GM12801 (cell line): ENCODE results near the gene COL13A1.

Source experiments
- TF ChIP-seq, protein P1 (sequence below): IDR thresholded peaks from one replicate; pipeline ENCODE4 v1.5.1; 2011; ENCODE audit warnings: control low read depth; ENCODE audit not compliant: insufficient read length; ENCODE audit errors: extremely low read depth

COL13A1 gene

DNA sequence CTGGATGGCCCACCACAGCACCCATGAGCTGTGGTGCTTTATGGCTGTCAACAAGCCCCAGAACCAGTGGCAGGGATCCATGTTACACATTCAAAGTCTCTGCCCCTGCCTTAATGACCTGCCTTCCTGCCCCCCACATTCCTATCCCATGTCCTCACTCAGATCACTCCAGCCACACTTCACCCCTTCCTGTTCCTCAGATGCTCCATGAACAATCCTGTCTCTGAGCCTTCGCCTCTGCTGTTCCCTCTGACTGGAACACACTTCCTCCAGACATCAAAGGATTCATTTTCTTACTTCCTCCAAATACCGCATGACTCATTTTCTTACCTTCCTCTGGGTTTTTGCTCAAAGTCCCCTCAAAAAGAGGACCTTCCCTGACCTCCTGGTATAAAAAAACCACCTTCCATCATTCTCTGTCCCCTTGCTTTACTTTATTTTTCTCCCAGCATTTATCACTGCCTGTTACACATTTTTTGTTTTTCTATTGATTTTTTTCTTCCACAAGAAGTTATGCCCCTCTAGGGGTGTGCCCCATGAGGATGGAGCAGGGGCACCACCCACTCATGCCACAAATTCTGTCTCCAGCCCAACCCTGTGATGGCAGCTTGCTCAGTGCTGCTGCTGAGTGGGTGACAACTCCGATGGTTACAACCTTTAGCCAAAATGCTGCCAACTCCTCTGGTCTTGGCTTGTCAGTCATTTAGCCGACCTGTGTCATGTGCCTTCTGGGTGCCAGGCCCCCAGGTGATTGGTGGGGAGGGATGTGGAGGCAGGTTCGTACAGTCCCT, 18.2 kb downstream of the COL13A1 start:
- TF ChIP-seq, protein P1, sequence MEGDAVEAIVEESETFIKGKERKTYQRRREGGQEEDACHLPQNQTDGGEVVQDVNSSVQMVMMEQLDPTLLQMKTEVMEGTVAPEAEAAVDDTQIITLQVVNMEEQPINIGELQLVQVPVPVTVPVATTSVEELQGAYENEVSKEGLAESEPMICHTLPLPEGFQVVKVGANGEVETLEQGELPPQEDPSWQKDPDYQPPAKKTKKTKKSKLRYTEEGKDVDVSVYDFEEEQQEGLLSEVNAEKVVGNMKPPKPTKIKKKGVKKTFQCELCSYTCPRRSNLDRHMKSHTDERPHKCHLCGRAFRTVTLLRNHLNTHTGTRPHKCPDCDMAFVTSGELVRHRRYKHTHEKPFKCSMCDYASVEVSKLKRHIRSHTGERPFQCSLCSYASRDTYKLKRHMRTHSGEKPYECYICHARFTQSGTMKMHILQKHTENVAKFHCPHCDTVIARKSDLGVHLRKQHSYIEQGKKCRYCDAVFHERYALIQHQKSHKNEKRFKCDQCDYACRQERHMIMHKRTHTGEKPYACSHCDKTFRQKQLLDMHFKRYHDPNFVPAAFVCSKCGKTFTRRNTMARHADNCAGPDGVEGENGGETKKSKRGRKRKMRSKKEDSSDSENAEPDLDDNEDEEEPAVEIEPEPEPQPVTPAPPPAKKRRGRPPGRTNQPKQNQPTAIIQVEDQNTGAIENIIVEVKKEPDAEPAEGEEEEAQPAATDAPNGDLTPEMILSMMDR = no peak

GRCh38 chr10:69820817-69821216, 19.1 kb downstream of the COL13A1 start:
- TF ChIP-seq, protein P1 = no peak

DNA sequence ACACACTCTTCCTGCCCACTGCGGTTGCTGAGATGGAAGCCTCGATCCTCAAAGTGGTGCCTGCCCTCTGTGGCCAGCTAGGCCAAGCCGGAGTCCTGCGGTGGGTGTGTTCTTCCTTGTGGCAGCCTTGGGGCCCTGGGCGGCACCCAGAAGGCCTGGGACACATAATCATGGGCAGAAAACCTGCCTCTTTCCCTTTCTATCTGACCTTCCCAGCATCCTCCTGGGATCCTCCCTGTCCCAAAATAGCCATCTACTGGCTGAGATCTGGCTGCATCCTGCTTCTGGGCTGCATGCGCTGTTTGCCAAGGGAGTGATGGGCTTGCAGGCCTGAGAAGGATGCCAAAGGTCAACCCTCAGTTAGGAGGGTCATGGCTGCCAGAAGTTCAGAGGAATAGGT, 23.9 kb downstream of the COL13A1 start:
- TF ChIP-seq, protein P1 = no peak

- TF ChIP-seq, protein P1 = no peak
Measured at GRCh38 chr10:69826094-69826493, 24.4 kb downstream of the COL13A1 start.

- TF ChIP-seq, protein P1 = no peak
Measured at GRCh38 chr10:69826789-69827554, 25.3 kb downstream of the COL13A1 start.

GRCh38 chr10:69828144-69828870, 26.6 kb downstream of the COL13A1 start:
- TF ChIP-seq, protein P1 = no peak

DNA sequence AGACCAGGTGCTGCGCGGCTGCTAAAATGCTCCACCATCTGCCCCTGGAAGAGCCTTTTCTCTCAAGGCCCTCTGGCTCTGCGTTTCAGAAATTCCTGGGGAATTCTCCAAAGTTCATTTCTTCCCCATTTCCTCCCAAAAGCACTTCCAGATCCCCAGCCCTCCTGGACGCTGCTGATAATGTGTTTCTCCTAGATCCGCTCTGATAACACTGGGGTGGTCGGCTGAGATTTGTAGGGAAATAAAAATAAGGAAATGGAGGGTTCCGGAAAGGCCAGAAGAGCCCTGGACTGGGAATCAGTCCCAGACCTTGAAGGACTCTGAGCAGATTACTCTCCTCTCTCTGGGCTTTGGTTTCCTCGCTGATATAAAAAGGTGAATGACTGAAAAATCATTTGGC, 28.1 kb downstream of the COL13A1 start:
- TF ChIP-seq, protein P1 = no peak
